HFFc6 (cell line): ENCODE measurements around the gene ANKK1. TPM values are rescaled to one million over a fixed set of nuclear protein-coding genes. Genes with fewer than 3 reads are reported as not detected.

Source experiments
- DNase-seq: peaks from one replicate; pipeline ENCODE4 v3.0.0-alpha.2; 2018
- H3K27ac Mint-ChIP-seq: 2 replicates; pipeline ENCODE4 v1.8.0; 2020; ENCODE audit warnings: mild to moderate bottlenecking, mixed read lengths
- H3K27me3 Mint-ChIP-seq: 2 replicates; pipeline ENCODE4 v1.8.0; 2021; ENCODE audit warnings: mild to moderate bottlenecking, moderate library complexity, mixed read lengths; ENCODE audit not compliant: insufficient read depth
- H3K36me3 Mint-ChIP-seq: 2 replicates; pipeline ENCODE4 v1.8.0; 2021; ENCODE audit warnings: low read depth, mixed read lengths
- H3K4me1 Mint-ChIP-seq: 2 replicates; pipeline ENCODE4 v1.8.0; 2020; ENCODE audit warnings: low read depth, mixed read lengths
- H3K4me3 Mint-ChIP-seq: 2 replicates; pipeline ENCODE4 v1.8.0; 2020; ENCODE audit warnings: mild to moderate bottlenecking, moderate library complexity, mixed read lengths
- H3K9me3 Mint-ChIP-seq: 2 replicates; pipeline ENCODE4 v1.8.0; 2020; ENCODE audit warnings: mild to moderate bottlenecking, mixed read lengths
- microRNA-seq: library from miRNA; unstranded; fragments of <30 nt; microRNA quantifications from one replicate; pipeline ENCODE4, GENCODE V29; 2019
- total RNA-seq, 6 experiments: library from RNA; stranded (reverse); fragmentation: NEBNext Ultra II Directional; extraction: Animal tissue kit (Norgen Biotek cat#: 25700); gene quantifications; 2 replicates in 1 of 6; 3 replicates in 5 of 6; pipeline ENCODE4 v1.2.3, GENCODE V29; 2021
- TF ChIP-seq, protein P1 (sequence below): fragments of 200-600 bp; sonication (generic); IDR thresholded peaks from 2 replicates; pipeline ENCODE4 v1.5.0; 2021; ENCODE audit warnings: antibody characterized with exemption, mild to moderate bottlenecking

Gene ANKK1
- total RNA-seq, 6 experiments from 2014 or later = not detected

DNA sequence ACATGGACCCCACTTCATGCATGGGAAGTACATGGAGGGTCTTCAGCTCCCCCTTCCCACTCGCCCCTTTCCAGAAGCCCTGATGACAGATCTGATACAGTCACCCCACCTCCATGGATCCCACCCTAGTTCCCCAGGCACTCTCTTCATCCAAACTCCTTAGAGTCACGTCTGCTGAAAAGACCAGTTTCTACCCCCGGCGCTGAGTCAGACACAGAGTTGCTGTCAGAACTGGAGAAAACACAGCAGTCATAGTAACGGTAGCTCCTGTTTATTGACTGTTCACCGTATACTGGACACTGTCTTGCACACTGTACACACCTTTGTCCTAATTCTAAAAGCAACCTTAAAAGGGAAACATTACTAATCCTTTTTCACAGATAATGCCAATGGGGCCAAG, 58.5 kb downstream of the ANKK1 start:
- peaks cover 4% of the 10 kb centered on the region for H3K27me3 Mint-ChIP-seq
- H3K4me3 Mint-ChIP-seq = no peak overlapping the region
- no peak overlapping the region for H3K27ac Mint-ChIP-seq
- no peak for DNase-seq
- TF ChIP-seq, protein P1, sequence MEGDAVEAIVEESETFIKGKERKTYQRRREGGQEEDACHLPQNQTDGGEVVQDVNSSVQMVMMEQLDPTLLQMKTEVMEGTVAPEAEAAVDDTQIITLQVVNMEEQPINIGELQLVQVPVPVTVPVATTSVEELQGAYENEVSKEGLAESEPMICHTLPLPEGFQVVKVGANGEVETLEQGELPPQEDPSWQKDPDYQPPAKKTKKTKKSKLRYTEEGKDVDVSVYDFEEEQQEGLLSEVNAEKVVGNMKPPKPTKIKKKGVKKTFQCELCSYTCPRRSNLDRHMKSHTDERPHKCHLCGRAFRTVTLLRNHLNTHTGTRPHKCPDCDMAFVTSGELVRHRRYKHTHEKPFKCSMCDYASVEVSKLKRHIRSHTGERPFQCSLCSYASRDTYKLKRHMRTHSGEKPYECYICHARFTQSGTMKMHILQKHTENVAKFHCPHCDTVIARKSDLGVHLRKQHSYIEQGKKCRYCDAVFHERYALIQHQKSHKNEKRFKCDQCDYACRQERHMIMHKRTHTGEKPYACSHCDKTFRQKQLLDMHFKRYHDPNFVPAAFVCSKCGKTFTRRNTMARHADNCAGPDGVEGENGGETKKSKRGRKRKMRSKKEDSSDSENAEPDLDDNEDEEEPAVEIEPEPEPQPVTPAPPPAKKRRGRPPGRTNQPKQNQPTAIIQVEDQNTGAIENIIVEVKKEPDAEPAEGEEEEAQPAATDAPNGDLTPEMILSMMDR = no peak
- H3K9me3 Mint-ChIP-seq = peaks cover 18% of the 10 kb centered on the region
- no peaks in the 10 kb centered on the region; the same call in 1 of the 2 replicates for H3K4me1 Mint-ChIP-seq
- no peaks in the 10 kb centered on the region for H3K36me3 Mint-ChIP-seq

DNA sequence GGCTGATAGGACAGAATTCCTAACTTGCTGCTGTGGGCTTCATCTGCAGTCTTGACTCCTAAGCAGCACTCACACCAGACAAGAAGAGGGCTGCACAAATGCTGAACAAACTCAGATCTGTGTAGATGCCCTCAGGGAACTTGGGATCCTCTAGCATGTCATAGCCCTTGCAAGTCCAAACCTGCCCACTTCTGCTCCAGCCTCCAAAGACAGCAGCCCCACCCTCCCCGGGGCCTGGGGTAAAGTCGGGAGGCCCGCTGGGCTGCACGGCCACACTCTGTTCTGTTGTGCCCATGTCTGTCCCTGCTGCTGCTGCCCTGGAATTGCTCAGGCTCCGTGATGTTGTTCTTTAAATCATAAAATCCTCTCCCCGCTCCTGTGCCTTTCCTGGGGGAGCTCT, 59.4 kb downstream of the ANKK1 start:
- H3K27ac Mint-ChIP-seq = no peak overlapping the region
- H3K4me3 Mint-ChIP-seq = no peak overlapping the region
- peaks cover 20% of the 10 kb centered on the region for H3K9me3 Mint-ChIP-seq

DNA sequence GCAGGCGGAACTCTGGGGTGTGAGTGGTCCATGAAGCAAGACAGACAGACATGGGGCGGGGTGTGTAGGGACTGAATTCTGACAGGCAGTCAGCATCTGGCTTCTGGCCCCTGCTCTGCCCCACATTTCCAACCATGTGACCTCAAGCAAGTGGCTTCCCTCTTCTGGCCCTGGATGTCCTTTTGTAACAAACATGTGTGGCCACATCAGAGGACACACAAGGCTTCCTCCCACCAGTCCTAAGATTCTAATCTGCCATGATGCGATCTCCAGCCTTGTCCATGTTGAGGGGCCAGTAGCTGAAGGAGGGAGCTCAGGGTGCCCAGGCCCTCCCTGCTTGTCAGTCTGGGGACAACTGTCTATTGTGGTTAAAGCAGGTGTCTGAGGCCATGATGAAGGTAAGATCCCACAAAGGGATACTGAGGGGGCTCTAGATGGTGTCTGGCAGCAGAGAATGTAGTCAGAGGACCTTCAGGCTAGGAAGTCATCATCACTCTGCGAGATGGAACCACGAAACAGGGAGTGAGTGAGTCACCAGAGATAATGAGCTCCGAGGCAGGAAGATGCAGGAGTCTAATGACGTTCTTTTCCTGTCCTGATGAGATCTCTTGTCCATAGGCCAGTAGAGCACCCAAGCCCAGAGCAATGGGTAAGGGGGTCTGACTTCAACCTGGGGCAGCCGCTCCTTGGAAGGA, 60.2 kb downstream of the ANKK1 start:
- H3K9me3 Mint-ChIP-seq = peaks cover 22% of the 10 kb centered on the region
- no peaks in the 10 kb centered on the region for H3K36me3 Mint-ChIP-seq
- DNase-seq = peak; percentile 25
- H3K4me3 Mint-ChIP-seq = no peak overlapping the region; the same call in 1 of the 2 replicates
- no peaks in the 10 kb centered on the region; the same call in 1 of the 2 replicates for H3K4me1 Mint-ChIP-seq
- H3K27me3 Mint-ChIP-seq = no peaks in the 10 kb centered on the region; the same call in 1 of the 2 replicates
- H3K27ac Mint-ChIP-seq = no peak overlapping the region
- TF ChIP-seq, protein P1 = no peak

More for the DNA sequence above, 59.4 kb downstream of the ANKK1 start:
- Mint-ChIP-seq H3K4me1 (no peaks in the 10 kb centered on the region; the same call in 1 of the 2 replicates), H3K27me3 (peaks cover 3% of the 10 kb centered on the region), H3K36me3 (no peaks in the 10 kb centered on the region)
- TF ChIP-seq, protein P1 = no peak
- DNase-seq = no peak

DNA sequence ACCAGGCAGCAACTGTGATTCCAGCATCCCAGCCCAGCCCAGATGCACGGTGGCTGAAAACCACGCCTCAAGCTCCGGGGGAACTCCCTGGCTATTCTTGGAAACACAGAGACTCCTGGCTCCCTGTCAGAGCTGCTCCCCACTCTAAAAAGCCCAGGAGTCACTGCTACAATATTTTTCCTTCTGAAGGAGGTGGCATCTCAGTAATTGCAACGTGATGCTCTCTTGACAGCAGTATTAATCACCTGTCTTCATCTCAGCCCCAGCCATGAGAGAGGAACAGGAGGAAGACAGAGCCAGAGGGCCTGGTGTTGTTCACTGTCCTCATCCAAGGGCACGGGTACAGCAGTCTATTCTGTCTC, 60.7 kb downstream of the ANKK1 start:
- TF ChIP-seq, protein P1 = no peak
- Mint-ChIP-seq H3K9me3 (peaks cover 27% of the 10 kb centered on the region), H3K27me3 (no peaks in the 10 kb centered on the region; the same call in 1 of the 2 replicates), H3K4me1 (no peaks in the 10 kb centered on the region; the same call in 1 of the 2 replicates), H3K27ac (no peak overlapping the region), H3K4me3 (no peak overlapping the region; the same call in 1 of the 2 replicates), H3K36me3 (no peaks in the 10 kb centered on the region)
- DNase-seq = no peak

DNA sequence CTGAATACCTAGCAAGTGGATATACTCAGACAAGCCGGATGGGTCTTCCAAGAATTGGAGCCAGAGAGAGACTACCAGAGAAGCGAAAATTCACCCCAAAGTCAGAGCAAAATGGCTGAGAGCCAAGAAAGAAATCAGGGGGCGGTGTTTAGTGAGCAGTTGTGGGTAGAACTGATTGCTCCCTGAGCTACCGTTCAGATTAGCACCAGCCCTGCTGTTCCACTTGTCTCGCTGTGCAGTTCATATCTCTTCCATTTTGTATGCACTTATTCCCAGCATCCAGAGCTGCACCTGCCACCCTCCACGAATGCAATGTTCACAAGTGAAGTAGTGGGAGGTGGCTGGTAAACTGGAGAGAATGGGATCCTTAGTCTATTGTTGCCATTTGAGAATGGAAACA, 62.2 kb downstream of the ANKK1 start:
- no peaks in the 10 kb centered on the region; the same call in 1 of the 2 replicates for H3K27me3 Mint-ChIP-seq
- H3K27ac Mint-ChIP-seq = no peak overlapping the region
- TF ChIP-seq, protein P1 = no peak
- H3K4me1 Mint-ChIP-seq = no peaks in the 10 kb centered on the region; the same call in 1 of the 2 replicates
- H3K36me3 Mint-ChIP-seq = no peaks in the 10 kb centered on the region
- no peak for DNase-seq
- H3K4me3 Mint-ChIP-seq = no peak overlapping the region
- peaks cover 30% of the 10 kb centered on the region for H3K9me3 Mint-ChIP-seq

Small RNA genes within 50 kb of the gene (microRNA-seq; reads per million reads assigned to microRNA genes)
- gene MIR4301 = not detected

Other genes with a start within 250 kb of the ANKK1 start
- gene TTC12, start 73.2 kb upstream of the ANKK1 start, total RNA-seq = 10 to 100 TPM in 2 of 6 experiments, 1 to 10 TPM in 4; 7.4 to 11.4 (median 9.5) TPM
- gene DRD2, start 87.6 kb downstream of the ANKK1 start, total RNA-seq = not detected